PC-3 (cell line): ENCODE measurements around the gene PIP5K1C. TPM values are rescaled to one million over a fixed set of nuclear protein-coding genes. Genes with fewer than 3 reads are reported as not detected.

Source experiments
- ATAC-seq: fragments of 200-7000 bp; cut with Tn5 transposase; 2 replicates; pipeline ENCODE4 v1.9.1; 2020; ENCODE audit warnings: mild to moderate bottlenecking, moderate library complexity
- BruUV-seq: library from RNA; stranded (reverse); fragments of 400-500 nt; replicated peaks from 2 replicates; lab custom pipeline; 2021; lab: Mats Ljungman, UMichigan
- CTCF ChIA-PET: fragments of 300-600 bp; sonication (Branson Sonifier 250); formaldehyde crosslinking; loops from one replicate; lab custom pipeline; 2022; ENCODE audit warnings: antibody characterized with exemption; lab: Charles Lee
- POLR2A ChIA-PET: fragments of 300-600 bp; sonication (Branson Sonifier 250); formaldehyde crosslinking; loops from one replicate; lab custom pipeline; 2022; ENCODE audit warnings: antibody characterized with exemption; ENCODE audit not compliant: unreplicated experiment; lab: Charles Lee
- DNase-seq: peaks from one replicate; pipeline ENCODE4 v3.0.0-alpha.2; 2015
- H2AFZ ChIP-seq: fragments of 300-600 bp; sonication (generic); 2 replicates; pipeline ENCODE4 v1.6.0; 2016; ENCODE audit warnings: antibody characterized with exemption, low read length
- H3F3A ChIP-seq: fragments of 300-600 bp; sonication (generic); one replicate; pipeline ENCODE4 v1.6.0; 2017; ENCODE audit warnings: antibody characterized with exemption, low read length, control low read depth, mild to moderate bottlenecking; ENCODE audit not compliant: unreplicated experiment
- H3K27ac ChIP-seq: fragments of 300-600 bp; sonication (generic); 2 replicates; pipeline ENCODE4 v1.5.1; 2016; ENCODE audit warnings: mild to moderate bottlenecking, low read length
- H3K27me3 ChIP-seq: fragments of 300-600 bp; sonication (generic); 2 replicates; pipeline ENCODE4 v1.6.1; 2016; ENCODE audit warnings: low read length, mixed read lengths
- H3K36me3 ChIP-seq: fragments of 300-600 bp; sonication (generic); 2 replicates; pipeline ENCODE4 v1.6.1; 2016; ENCODE audit warnings: low read depth, mixed run types, low read length, mixed read lengths
- H3K4me1 ChIP-seq: fragments of 300-600 bp; sonication (generic); 2 replicates; pipeline ENCODE4 v1.5.1; 2016; ENCODE audit warnings: low read length; ENCODE audit not compliant: insufficient read depth
- H3K4me2 ChIP-seq: fragments of 300-600 bp; sonication (generic); 2 replicates; pipeline ENCODE4 v1.6.0; 2016; ENCODE audit warnings: low read length
- H3K4me3 ChIP-seq: fragments of 300-600 bp; sonication (generic); 2 replicates; pipeline ENCODE4 v1.5.1; 2016; ENCODE audit warnings: mild to moderate bottlenecking, low read length, mixed read lengths
- H3K79me2 ChIP-seq: fragments of 300-600 bp; sonication (generic); 2 replicates; pipeline ENCODE4 v1.6.1; 2017; ENCODE audit warnings: low read length, mixed read lengths
- H3K9ac ChIP-seq: fragments of 300-600 bp; sonication (generic); 2 replicates; pipeline ENCODE4 v1.6.0; 2016; ENCODE audit warnings: mild to moderate bottlenecking, low read length
- H3K9me2 ChIP-seq: fragments of 300-600 bp; sonication (generic); replicated peaks from 2 replicates; pipeline ENCODE4 v1.6.1; 2016; ENCODE audit warnings: mixed run types, low read length, mixed read lengths
- H3K9me3 ChIP-seq: fragments of 300-600 bp; sonication (generic); 2 replicates; pipeline ENCODE4 v1.6.1; 2016; ENCODE audit warnings: low read length, mixed read lengths
- H4K20me1 ChIP-seq: fragments of 300-600 bp; sonication (generic); 2 replicates; pipeline ENCODE4 v1.6.1; 2016; ENCODE audit warnings: low read length, mixed read lengths
- EZH2 ChIP-seq: fragments of 300-600 bp; sonication (generic); IDR thresholded peaks from one replicate; pipeline ENCODE4 v1.6.1; 2017; ENCODE audit warnings: antibody characterized with exemption, mild to moderate bottlenecking, low read length; ENCODE audit not compliant: unreplicated experiment
- EZH2phosphoT487 ChIP-seq: fragments of 300-600 bp; sonication (generic); IDR thresholded peaks from 2 replicates; pipeline ENCODE4 v1.6.1; 2018; ENCODE audit warnings: mild to moderate bottlenecking, antibody characterized with exemption, low read length, borderline replicate concordance
- intact Hi-C: fragments of 100-400 bp; cut with micrococcal nuclease; formaldehyde crosslinking; loops from 2 replicates; pipeline ENCODE4 v1.9.0; 2023
- total RNA-seq: library from RNA; depleted of rRNA; stranded (reverse); fragments of >200 nt; gene quantifications from 2 replicates; pipeline ENCODE4 v1.2.3, GENCODE V29; 2014
- TF ChIP-seq, protein P1 (sequence below): fragments of 300-600 bp; sonication (generic); conservative IDR thresholded peaks from 2 replicates; pipeline ENCODE4 v1.5.1; 2017; ENCODE audit warnings: antibody characterized with exemption, low read depth, mild to moderate bottlenecking, low read length

Gene PIP5K1C
- total RNA-seq, 1 experiment from 2014 or later = 16.1 TPM

DNA sequence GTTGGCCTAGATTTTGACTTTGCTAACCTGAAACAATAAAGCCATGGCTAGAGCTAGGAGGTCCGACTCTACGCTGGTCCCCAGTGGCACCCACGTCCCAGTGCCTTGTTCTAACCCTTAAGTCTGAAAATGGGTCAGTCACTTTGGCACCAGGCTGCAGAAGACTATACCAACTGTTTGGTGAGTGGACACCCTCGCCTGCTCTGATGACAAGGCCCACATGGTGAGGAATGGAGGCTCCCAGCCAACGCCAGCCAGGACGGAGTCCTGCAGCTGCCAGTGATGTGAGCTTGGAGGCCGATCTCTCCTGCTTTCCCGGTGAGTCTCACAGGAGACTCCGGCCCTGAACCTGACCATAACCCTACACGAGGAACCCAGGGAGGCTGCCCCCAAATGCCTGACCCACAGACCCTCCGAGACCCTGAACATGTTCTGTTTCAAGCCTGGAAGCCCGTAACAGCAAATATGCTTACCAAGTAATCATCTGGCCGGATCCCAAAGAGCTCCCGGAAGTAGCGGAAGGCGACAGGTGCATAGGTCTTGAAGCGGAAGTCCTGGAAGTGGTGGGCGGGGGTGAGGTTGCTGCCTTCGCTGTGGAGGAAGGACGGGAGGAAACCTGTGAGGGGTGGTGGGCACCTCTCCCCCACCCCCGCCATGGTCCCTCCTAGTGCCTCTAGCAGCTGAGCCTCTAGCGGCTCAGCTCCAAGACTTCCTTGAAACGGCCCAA is 39.6 kb downstream of the PIP5K1C start:
- BruUV-seq = no TSS peak
- no peak overlapping the region for H3K4me2 ChIP-seq
- intact Hi-C loops = no loop called here
- H3K27ac ChIP-seq = no peak overlapping the region
- no peaks in the 10 kb centered on the region for H3K79me2 ChIP-seq
- POLR2A ChIA-PET = no interaction called here
- no peaks in the 10 kb centered on the region for H3K9me2 ChIP-seq
- DNase-seq (no peak), ATAC-seq (no peak)
- H3K4me1 ChIP-seq = peaks cover 14% of the 10 kb centered on the region
- CTCF ChIA-PET = no interaction called here
- TF ChIP-seq EZH2phosphoT487 (no peak), EZH2 (no peak)
- TF ChIP-seq, protein P1, sequence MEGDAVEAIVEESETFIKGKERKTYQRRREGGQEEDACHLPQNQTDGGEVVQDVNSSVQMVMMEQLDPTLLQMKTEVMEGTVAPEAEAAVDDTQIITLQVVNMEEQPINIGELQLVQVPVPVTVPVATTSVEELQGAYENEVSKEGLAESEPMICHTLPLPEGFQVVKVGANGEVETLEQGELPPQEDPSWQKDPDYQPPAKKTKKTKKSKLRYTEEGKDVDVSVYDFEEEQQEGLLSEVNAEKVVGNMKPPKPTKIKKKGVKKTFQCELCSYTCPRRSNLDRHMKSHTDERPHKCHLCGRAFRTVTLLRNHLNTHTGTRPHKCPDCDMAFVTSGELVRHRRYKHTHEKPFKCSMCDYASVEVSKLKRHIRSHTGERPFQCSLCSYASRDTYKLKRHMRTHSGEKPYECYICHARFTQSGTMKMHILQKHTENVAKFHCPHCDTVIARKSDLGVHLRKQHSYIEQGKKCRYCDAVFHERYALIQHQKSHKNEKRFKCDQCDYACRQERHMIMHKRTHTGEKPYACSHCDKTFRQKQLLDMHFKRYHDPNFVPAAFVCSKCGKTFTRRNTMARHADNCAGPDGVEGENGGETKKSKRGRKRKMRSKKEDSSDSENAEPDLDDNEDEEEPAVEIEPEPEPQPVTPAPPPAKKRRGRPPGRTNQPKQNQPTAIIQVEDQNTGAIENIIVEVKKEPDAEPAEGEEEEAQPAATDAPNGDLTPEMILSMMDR = no peak
- H3K27me3 ChIP-seq = no peaks in the 10 kb centered on the region
- no peaks in the 10 kb centered on the region for H3F3A ChIP-seq
- H3K36me3 ChIP-seq = no peaks in the 10 kb centered on the region; the same call in 1 of the 2 replicates
- H2AFZ ChIP-seq = no peak overlapping the region
- no peaks in the 10 kb centered on the region for H3K9me3 ChIP-seq
- no peak overlapping the region for H3K4me3 ChIP-seq
- H4K20me1 ChIP-seq = no peaks in the 10 kb centered on the region
- no peak overlapping the region for H3K9ac ChIP-seq

DNA sequence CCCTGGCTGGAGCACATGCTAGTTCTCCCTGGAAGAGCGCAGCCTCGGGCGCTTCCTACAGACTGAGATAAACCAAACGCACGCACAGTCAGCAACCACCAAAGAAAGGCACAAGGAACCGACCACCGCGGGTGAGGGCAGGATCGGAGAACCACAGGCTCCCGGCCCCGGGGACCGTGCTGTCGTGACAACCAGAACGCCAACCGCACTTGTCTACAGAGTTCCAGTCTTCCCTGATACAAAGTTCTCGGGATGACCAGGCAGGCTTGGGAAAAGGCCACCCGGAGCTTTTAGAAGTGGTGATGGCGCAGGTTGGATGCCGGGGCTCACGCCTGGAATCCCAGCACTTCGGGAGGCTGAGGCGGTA is 40.5 kb downstream of the PIP5K1C start:
- no peak for ATAC-seq

More for the DNA sequence above, 40.5 kb downstream of the PIP5K1C start:
- H3K9me3 ChIP-seq = no peaks in the 10 kb centered on the region
- CTCF ChIA-PET = no interaction called here
- no peaks in the 10 kb centered on the region for H3F3A ChIP-seq
- POLR2A ChIA-PET = no interaction called here
- H2AFZ ChIP-seq = no peak overlapping the region
- H3K27me3 ChIP-seq = no peaks in the 10 kb centered on the region
- no peak overlapping the region for H3K4me3 ChIP-seq
- no TSS peak for BruUV-seq
- H3K79me2 ChIP-seq = no peaks in the 10 kb centered on the region
- no peak overlapping the region for H3K27ac ChIP-seq
- H3K36me3 ChIP-seq = no peaks in the 10 kb centered on the region; the same call in 1 of the 2 replicates
- TF ChIP-seq, protein P1 = no peak
- TF ChIP-seq EZH2 (no peak), EZH2phosphoT487 (no peak)
- DNase-seq = no peak
- intact Hi-C loops = no loop called here
- H3K9ac ChIP-seq = no peak overlapping the region
- no peaks in the 10 kb centered on the region for H4K20me1 ChIP-seq
- no peaks in the 10 kb centered on the region for H3K9me2 ChIP-seq
- H3K4me1 ChIP-seq = peaks cover 20% of the 10 kb centered on the region
- H3K4me2 ChIP-seq = no peak overlapping the region
